H1 (cell line): ENCODE data around the gene TLNRD1. TPM values are rescaled to one million over a fixed set of nuclear protein-coding genes. Genes with fewer than 3 reads are reported as not detected.

Source experiments
- CREB1 ChIP-seq: IDR thresholded peaks from 2 replicates; pipeline ENCODE4 v1.6.1; 2012; ENCODE audit warnings: inconsistent platforms
- CTBP2 ChIP-seq: IDR thresholded peaks from 2 replicates; pipeline ENCODE4 v1.7.0; 2011; ENCODE audit warnings: borderline replicate concordance, mild to moderate bottlenecking, moderate library complexity, mixed read lengths, low read length; ENCODE audit not compliant: insufficient read depth, insufficient read length
- NANOG ChIP-seq: IDR thresholded peaks from 2 replicates; pipeline ENCODE4 v1.6.1; 2011; ENCODE audit warnings: low read length, low read depth, mild to moderate bottlenecking, inconsistent platforms; ENCODE audit not compliant: insufficient read depth, poor library complexity, severe bottlenecking
- POLR2AphosphoS5 ChIP-seq: IDR thresholded peaks from 2 replicates; pipeline ENCODE4 v1.6.1; 2011; ENCODE audit warnings: low read depth, low read length
- RAD21 ChIP-seq, 2 experiments: IDR thresholded peaks in 1 of 2; conservative IDR thresholded peaks in 1 of 2; 2 replicates each; pipeline ENCODE4 v1.6.1; 2011; ENCODE audit warnings: low read depth in 2 of 2, low read length in 2 of 2, improper control_type of control experiment in 1 of 2, inconsistent platforms in 1 of 2, mild to moderate bottlenecking in 1 of 2, moderate library complexity in 1 of 2
- SIX5 ChIP-seq: IDR thresholded peaks from 2 replicates; pipeline ENCODE4 v1.6.1; 2011; ENCODE audit warnings: mild to moderate bottlenecking, low read depth, low read length
- SP1 ChIP-seq: IDR thresholded peaks from 2 replicates; pipeline ENCODE4 v1.6.1; 2011; ENCODE audit warnings: low read depth, low read length
- polyA plus RNA-seq, 7 experiments: library from polyadenylated mRNA; depleted of rRNA in 3 of 7; stranded (reverse) in 5 of 7; unstranded in 2 of 7; fragments of >200 nt in 5 of 7; fragments of 200-250 nt in 2 of 7; gene quantifications; 1 replicate in 5 of 7; 2 replicates in 1 of 7; 4 replicates in 1 of 7; pipeline versions ENCODE4 v1.2.1 to v1.2.3, GENCODE V29; 2011 to 2013; ENCODE audit warnings: missing spikeins in 2 of 7, mixed read lengths in 2 of 7
- total RNA-seq: library from RNA; stranded (reverse); fragmentation: NEBNext Ultra II Directional; extraction: Animal tissue kit (Norgen Biotek cat#: 25700); gene quantifications from 2 replicates; pipeline ENCODE4 v1.2.1, GENCODE V29; 2021
- TF ChIP-seq, protein P1 (sequence below), 3 experiments: IDR thresholded peaks; 1 replicate in 2 of 3; 2 replicates in 1 of 3; pipeline versions ENCODE4 v1.5.1 to v1.6.1; 2011; ENCODE audit warnings: low read length in 3 of 3, mild to moderate bottlenecking in 3 of 3, inconsistent platforms in 2 of 3, low read depth in 1 of 3, moderate library complexity in 1 of 3; ENCODE audit not compliant: insufficient read depth in 1 of 3; ENCODE audit errors: control extremely low read depth in 1 of 3

TLNRD1 gene
- total and polyA plus RNA-seq, 2 of the 8 experiments (the other 6 are each of a cell fraction or from before 2014, with no cell fraction given) = 12.2 to 20.5 TPM

GRCh38 chr15:80989518-80990478 is 10.9 kb upstream of the TLNRD1 start, which contains the start of gene MESD (continued):
- TF ChIP-seq, protein P1, sequence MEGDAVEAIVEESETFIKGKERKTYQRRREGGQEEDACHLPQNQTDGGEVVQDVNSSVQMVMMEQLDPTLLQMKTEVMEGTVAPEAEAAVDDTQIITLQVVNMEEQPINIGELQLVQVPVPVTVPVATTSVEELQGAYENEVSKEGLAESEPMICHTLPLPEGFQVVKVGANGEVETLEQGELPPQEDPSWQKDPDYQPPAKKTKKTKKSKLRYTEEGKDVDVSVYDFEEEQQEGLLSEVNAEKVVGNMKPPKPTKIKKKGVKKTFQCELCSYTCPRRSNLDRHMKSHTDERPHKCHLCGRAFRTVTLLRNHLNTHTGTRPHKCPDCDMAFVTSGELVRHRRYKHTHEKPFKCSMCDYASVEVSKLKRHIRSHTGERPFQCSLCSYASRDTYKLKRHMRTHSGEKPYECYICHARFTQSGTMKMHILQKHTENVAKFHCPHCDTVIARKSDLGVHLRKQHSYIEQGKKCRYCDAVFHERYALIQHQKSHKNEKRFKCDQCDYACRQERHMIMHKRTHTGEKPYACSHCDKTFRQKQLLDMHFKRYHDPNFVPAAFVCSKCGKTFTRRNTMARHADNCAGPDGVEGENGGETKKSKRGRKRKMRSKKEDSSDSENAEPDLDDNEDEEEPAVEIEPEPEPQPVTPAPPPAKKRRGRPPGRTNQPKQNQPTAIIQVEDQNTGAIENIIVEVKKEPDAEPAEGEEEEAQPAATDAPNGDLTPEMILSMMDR (IDR thresholded peaks at IDR 0.05; ENCODE audit: control extremely low read depth in 1 of 3, insufficient read depth in 1 of 3, low read depth in 1 of 3, low read length in 3 of 3) = no peak
- TF ChIP-seq SP1 (no peak), RAD21 (IDR thresholded peaks at IDR 0.05 in 1 of 2, conservative IDR thresholded peaks at IDR 0.05 in 1 of 2; ENCODE audit: low read depth in 2 of 2, low read length in 2 of 2) (no peak), CTBP2 (no peak), CREB1 (peak; percentile 81), SIX5 (no peak), POLR2AphosphoS5 (peak; percentile 98), NANOG (no peak)
